Stimulated activated CD4-positive, alpha-beta T cell treated with anti-CD3 and anti-CD28 coated beads, Interleukin-1b, Interleukin-23, amount 100 ng/mL, for 48 hours (primary cell): ENCODE measurements around the gene CALN1.
"Not testable (repeated sequence)": the region's sequence is repeated elsewhere in the genome, so short reads cannot be mapped to it uniquely, and the experiment has no call there.

Source experiments
- DNase-seq: peaks from one replicate; pipeline ENCODE4 v3.0.0-alpha.2; 2020

Gene CALN1

GRCh38 chr7:72265071-72265904, 146.8 kb downstream of the CALN1 start:
- no peak for DNase-seq

DNA sequence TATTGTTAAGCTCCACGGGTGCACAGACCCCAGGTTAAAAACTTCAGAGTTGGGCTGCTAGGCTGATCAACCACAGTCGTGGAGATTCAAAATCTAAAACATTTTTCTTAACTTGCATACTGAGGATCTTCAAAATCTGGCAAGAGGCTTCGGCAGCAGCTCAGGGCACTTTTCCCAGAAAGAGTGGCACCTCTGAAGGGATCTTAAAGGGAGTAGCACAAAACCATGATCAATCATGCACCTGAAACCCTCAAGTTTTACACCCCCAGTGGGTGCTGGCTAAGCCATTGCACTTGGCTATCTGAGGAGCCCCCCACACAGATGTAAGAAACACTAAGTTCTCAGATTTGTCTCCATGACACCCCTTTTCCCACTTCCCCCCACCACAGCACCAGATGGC, 151.7 kb downstream of the CALN1 start:
- DNase-seq = no peak

DNA sequence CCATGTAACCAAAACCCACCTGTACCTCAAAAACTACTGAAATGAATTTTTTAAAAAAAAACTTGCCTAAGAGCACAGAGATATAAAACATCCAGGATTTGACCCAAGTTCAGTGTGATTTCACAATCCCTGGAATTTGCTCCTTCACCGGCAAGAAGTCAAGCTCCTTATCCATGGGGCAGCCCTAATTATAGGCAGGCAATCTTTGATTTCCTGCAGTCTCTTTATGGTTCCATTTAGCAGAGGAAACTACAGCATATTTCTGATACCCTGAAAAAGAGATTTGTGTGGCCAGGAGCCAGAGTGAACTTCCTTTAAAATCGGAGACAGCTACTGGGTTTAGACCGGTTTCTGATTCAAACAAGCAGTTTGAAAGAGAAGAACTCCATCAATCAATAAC, 154.1 kb downstream of the CALN1 start:
- no peak for DNase-seq

- no peak for DNase-seq
Observed at GRCh38 chr7:72254455-72254854, 157.7 kb downstream of the CALN1 start.

DNA sequence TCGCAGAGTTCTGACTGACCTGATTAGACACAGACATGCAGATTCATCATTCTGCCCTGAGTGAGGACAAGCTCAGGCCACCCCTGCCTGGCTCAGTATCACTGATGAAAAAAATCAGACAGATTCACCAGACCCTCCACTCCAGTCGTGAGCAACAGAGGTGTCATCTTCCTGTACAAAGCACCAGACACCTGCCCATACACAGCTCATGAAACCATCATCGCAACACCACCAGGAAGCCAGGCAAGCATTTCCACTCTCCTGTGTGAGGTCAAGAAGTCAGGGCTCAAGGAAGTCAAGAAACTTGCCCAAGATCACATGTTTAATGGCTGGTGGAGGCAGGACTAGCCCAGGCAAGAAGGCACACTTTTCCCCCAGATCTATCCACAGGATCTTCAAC, 163.0 kb downstream of the CALN1 start:
- DNase-seq = no peak

DNA sequence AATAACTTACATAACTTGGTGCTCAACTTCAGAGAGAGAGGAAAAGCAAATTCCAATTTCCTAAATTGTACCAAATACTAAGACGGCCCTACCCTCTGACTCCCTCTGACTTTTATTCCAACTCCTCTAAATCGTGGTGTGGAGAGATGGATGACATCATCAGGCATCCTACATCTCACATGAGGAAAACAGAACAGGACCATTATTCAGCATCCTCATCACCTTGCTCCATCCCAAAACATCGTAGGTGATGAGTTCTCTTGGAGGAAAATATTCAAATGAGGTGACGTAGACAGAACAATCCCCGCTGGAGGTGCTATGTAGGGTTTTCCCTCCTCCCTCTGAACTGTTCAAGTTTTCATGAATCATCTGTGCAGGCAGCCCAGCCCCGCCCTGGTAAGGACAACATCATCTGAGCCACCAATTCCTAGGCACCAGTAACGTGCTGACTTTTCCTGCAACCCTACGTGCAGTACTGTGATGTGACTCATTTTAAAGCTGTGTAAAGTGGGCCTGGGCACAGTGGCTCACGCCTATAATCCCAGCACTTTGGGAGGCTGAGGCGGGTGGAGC, 167.2 kb downstream of the CALN1 start:
- DNase-seq = no peak

DNA sequence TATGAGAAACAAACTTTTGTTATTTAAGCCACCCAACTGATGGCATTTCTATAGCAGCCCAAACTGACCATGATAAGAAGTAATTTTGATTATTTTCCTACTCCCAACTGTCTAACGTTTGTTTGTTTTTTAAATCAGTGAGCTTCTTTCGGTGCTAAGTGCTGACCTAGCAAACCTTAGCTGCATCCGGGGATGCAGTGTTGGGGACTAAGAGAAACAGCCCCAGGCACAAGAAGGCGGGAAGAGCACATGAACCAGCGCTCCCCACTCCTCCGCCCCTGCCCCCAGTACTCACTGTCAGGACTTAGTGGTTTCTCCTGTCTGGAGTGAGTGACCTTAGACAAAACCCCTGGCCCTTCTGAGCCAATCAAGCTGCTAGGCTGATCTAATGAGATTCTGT, 168.8 kb downstream of the CALN1 start:
- DNase-seq = no peak

- no peak for DNase-seq
Observed at GRCh38 chr7:72235351-72235750, 176.8 kb downstream of the CALN1 start.

GRCh38 chr7:72234086-72234485, 178.1 kb downstream of the CALN1 start:
- DNase-seq = no peak

GRCh38 chr7:72230281-72230680, 181.9 kb downstream of the CALN1 start:
- DNase-seq = no peak

DNA sequence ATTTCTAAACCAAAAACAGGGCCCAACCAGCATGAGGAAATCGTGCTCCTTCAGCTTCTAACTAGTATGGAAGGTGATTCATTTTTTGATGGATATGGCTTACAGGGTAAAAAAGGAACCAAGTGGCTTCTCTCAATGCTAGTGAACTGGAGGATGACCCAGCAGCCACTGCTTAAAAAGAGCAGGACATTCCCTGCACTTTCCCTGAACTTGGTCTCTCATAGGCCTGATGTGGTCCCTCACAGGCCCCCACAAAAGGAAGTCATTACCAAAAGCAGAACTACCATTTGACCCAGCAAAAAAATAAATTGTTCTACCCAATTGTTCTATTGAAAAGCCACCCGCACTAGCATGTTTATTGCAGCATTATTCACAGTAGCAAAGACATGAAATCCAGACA, 188.8 kb downstream of the CALN1 start:
- no peak for DNase-seq

DNA sequence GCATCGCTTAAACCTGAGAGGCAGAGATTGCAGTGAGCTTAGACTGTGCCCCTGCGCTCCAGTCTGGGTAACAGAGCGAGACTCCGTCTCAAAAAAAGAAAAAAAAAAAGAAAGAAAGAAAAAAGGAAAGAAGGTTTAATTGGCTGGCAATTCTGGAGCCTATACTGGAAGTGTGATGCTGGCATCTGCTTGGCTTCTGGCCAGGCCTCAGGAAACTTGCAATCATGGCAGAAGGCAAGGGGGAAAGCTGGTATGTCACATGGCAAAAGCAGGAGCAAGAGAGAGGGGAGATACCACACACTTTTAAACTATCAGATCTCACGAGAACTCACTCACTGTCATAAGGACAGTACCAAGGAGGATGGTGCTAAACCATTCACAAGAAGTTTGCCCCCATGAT, 190.0 kb downstream of the CALN1 start:
- DNase-seq = no peak

DNA sequence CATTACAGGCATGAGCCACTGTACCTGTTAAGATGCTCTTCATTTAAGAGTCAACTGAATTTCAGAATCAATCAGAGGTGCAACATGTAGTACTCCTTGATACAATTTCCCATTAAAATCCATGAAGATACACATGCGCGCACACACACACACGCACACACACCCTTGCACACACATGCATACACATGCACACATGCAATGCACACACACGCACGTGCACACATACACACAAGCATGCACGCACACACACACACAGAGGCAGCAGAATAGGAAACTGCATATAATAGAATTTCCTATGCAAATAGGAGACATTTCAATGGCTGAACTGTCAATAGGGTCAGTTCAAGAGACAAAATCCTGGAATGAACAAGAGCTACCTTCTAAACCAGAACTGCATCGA, 192.6 kb downstream of the CALN1 start:
- DNase-seq = no peak

GRCh38 chr7:72217151-72217550, 195.0 kb downstream of the CALN1 start:
- no peak for DNase-seq

- DNase-seq = no peak
Observed at GRCh38 chr7:72213769-72214168, 198.4 kb downstream of the CALN1 start.

- DNase-seq = no peak
Observed at GRCh38 chr7:72213081-72213480, 199.1 kb downstream of the CALN1 start.

DNA sequence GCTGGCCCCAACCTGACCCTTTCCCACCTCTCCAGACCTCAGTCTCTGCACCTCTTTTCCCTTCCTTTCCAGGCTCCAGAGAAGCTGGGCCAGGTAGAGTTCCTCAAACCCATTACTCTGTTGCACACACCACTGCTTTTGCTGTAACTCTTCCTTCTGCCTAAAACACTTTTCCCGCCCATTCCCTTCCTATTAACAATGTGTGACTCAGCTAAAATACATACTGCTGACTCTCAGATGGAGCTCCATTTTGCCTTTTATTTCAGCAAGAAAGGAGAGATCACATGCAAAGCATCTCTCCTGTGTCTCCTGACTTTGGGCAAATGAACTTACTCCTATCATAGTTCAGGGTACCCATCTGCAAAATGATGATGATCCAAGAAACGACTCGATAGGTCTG, 201.0 kb downstream of the CALN1 start:
- no peak for DNase-seq

GRCh38 chr7:72209006-72209405, 203.1 kb downstream of the CALN1 start:
- DNase-seq = not testable (repeated sequence)

GRCh38 chr7:72196176-72196575, 216.0 kb downstream of the CALN1 start:
- DNase-seq = no peak

DNA sequence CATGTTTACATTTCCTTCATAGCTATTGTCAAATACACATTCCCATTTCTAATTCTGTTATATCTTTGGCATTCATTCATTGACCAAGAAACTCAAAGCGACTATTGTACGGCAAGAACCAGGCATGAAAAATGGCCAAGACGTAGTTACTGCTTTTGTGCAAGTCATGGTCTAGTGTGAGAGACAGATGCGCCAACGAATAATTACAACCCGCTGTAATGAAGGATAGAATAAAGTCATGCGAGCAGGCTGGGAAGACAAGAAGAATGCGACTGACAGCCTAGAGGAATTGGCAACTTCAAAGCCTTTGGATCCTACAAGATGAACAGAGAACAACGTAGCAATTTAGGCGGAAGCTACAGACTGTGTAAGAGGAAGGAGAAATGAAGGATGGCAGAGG, 221.2 kb downstream of the CALN1 start:
- DNase-seq = no peak

- DNase-seq = no peak
Observed at GRCh38 chr7:72190146-72190545, 222.0 kb downstream of the CALN1 start.

GRCh38 chr7:72187179-72187578, 225.0 kb downstream of the CALN1 start:
- DNase-seq = no peak

GRCh38 chr7:72183835-72184234, 228.3 kb downstream of the CALN1 start:
- DNase-seq = no peak

- no peak for DNase-seq
Observed at GRCh38 chr7:72182036-72182435, 230.1 kb downstream of the CALN1 start.

DNA sequence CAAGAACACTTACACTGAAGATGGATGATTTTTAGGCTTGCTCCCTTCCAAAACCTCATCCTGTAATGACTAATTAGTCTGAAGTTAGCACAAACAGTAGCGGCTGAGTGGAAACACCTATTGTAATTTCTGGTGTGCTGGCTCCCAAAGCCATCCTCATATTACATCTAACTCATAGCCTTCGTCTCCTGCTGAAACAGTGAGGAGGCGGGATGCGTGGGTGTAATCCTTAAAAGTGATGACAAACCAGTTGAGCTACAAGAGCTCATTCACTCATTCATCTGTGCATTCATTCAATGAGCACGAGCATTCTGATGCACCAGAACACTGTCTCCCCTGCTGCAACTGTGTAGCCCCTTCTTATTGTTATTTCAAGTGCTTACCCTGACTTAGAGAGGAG, 235.3 kb downstream of the CALN1 start:
- no peak for DNase-seq
